Measurements from ENCODE around the gene GDPD1.
"Not testable (repeated sequence)": the region's sequence is repeated elsewhere in the genome, so short reads cannot be mapped to it uniquely, and the experiment has no call there.

GDPD1 gene

DNA sequence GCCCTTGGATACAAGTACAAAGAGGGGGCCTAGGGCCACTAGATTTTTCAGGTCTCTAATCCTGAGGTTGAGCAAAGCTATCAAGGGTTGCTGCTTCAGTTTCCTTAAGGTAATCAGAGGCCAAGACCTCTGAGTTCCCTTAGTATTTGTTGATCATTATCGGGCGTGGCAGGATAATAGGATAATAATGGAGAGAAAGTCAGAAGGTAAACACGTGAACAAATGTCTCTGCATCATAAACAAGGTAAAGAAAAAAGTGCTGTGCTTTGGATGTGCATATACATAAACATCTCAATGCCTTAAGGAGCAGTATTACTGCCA lies 69.6 kb downstream of the GDPD1 start:
- H3K36me3 ChIP-seq (ENCODE audit: control insufficient read depth, insufficient read depth, low read length), result no peaks in the 10 kb centered on the region
- H3K9ac ChIP-seq (ENCODE audit: low read length), result peak overlapping the region; percentile 32
- H3K27me3 ChIP-seq (ENCODE audit: control insufficient read depth, insufficient read depth, low read length), result peaks cover 63% of the 10 kb centered on the region
- no peaks in the 10 kb centered on the region for H3K9me3 ChIP-seq (ENCODE audit: control insufficient read depth, insufficient read depth, low read depth, low read length)
- no peak overlapping the region for H3K27ac ChIP-seq (ENCODE audit: low read depth, low read length)
- H3K4me1 ChIP-seq (ENCODE audit: control insufficient read depth, insufficient read depth, low read length), result peaks cover 12% of the 10 kb centered on the region
- H3K4me3 ChIP-seq (ENCODE audit: low read depth, low read length), result peak overlapping the region; percentile 13

- Histone ChIP-seq H3K9ac (ENCODE audit: low read length) (peak overlapping the region; percentile 32), H3K27me3 (ENCODE audit: control insufficient read depth, insufficient read depth, low read length) (peaks cover 62% of the 10 kb centered on the region), H3K4me3 (ENCODE audit: low read depth, low read length) (peak overlapping the region; percentile 13), H3K4me1 (ENCODE audit: control insufficient read depth, insufficient read depth, low read length) (peaks cover 12% of the 10 kb centered on the region)
- not testable (repeated sequence) for H3K9me3 ChIP-seq (ENCODE audit: control insufficient read depth, insufficient read depth, low read depth, low read length); H3K36me3 ChIP-seq (ENCODE audit: control insufficient read depth, insufficient read depth, low read length); H3K27ac ChIP-seq (ENCODE audit: low read depth, low read length)
Observed at GRCh38 chr17:59290302-59290998, 70.1 kb downstream of the GDPD1 start.

GRCh38 chr17:59292174-59292523 lies 71.8 kb downstream of the GDPD1 start:
- H3K27ac ChIP-seq (ENCODE audit: low read depth, low read length), result no peak overlapping the region
- H3K36me3 ChIP-seq (ENCODE audit: control insufficient read depth, insufficient read depth, low read length), result no peaks in the 10 kb centered on the region
- no peaks in the 10 kb centered on the region for H3K9me3 ChIP-seq (ENCODE audit: control insufficient read depth, insufficient read depth, low read depth, low read length)
- peaks cover 12% of the 10 kb centered on the region for H3K4me1 ChIP-seq (ENCODE audit: control insufficient read depth, insufficient read depth, low read length)
- H3K27me3 ChIP-seq (ENCODE audit: control insufficient read depth, insufficient read depth, low read length), result peaks cover 56% of the 10 kb centered on the region
- H3K9ac ChIP-seq (ENCODE audit: low read length), result no peak overlapping the region
- H3K4me3 ChIP-seq (ENCODE audit: low read depth, low read length), result no peak overlapping the region

DNA sequence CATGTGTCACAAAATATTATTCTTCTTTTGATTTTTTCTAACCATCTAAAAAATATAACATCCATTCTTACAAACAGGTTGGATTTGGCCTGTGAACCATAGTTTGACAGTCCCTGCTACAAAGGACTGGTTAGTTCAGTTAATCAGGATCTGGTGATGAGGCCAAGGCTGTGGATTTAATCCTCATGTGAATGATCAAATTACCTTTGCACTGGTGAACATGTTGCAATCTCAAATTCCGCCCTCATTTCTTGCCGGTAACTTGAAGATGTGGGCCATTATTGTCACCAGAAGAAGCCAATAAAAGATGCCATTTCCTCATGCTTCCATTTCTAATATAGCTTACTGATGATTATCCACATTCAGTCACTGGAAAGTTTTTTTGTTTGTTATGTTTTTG lies 75.9 kb downstream of the GDPD1 start:
- Histone ChIP-seq H3K4me3 (ENCODE audit: low read depth, low read length) (no peak overlapping the region), H3K27me3 (ENCODE audit: control insufficient read depth, insufficient read depth, low read length) (peaks cover 35% of the 10 kb centered on the region), H3K9ac (ENCODE audit: low read length) (no peak overlapping the region), H3K27ac (ENCODE audit: low read depth, low read length) (no peak overlapping the region), H3K36me3 (ENCODE audit: control insufficient read depth, insufficient read depth, low read length) (no peaks in the 10 kb centered on the region), H3K4me1 (ENCODE audit: control insufficient read depth, insufficient read depth, low read length) (no peaks in the 10 kb centered on the region), H3K9me3 (ENCODE audit: control insufficient read depth, insufficient read depth, low read depth, low read length) (no peaks in the 10 kb centered on the region)

DNA sequence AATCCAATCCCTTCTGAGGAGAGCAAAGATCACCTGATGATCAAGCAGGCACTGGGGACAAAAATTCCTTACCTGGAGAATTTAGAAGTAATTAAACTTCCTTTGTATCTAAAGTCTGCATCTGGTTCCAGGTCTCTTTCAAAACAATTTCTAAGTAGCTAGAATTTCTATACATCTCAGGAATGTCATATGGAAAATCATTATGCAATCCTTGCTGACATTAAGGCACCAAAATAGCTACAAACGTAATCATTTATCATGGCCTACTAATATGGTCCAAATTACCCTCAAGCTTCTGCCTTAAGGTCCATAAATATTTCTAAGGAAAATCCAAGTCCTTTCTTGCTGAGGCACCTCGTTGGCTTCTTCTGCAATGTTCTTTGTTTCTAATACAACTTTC lies 78.2 kb downstream of the GDPD1 start:
- H3K27me3 ChIP-seq (ENCODE audit: control insufficient read depth, insufficient read depth, low read length), result peaks cover 15% of the 10 kb centered on the region; the same call in 1 of the 2 replicates
- H3K27ac ChIP-seq (ENCODE audit: low read depth, low read length), result no peak overlapping the region
- H3K9ac ChIP-seq (ENCODE audit: low read length), result no peak overlapping the region
- H3K4me3 ChIP-seq (ENCODE audit: low read depth, low read length), result no peak overlapping the region
- no peaks in the 10 kb centered on the region for H3K36me3 ChIP-seq (ENCODE audit: control insufficient read depth, insufficient read depth, low read length)
- no peaks in the 10 kb centered on the region for H3K4me1 ChIP-seq (ENCODE audit: control insufficient read depth, insufficient read depth, low read length)
- H3K9me3 ChIP-seq (ENCODE audit: control insufficient read depth, insufficient read depth, low read depth, low read length), result no peaks in the 10 kb centered on the region

- no peak overlapping the region for H3K27ac ChIP-seq (ENCODE audit: low read depth, low read length)
- peaks cover 8% of the 10 kb centered on the region; the same call in 1 of the 2 replicates for H3K27me3 ChIP-seq (ENCODE audit: control insufficient read depth, insufficient read depth, low read length)
- H3K4me3 ChIP-seq (ENCODE audit: low read depth, low read length), result no peak overlapping the region
- no peaks in the 10 kb centered on the region for H3K9me3 ChIP-seq (ENCODE audit: control insufficient read depth, insufficient read depth, low read depth, low read length)
- H3K36me3 ChIP-seq (ENCODE audit: control insufficient read depth, insufficient read depth, low read length), result no peaks in the 10 kb centered on the region
- H3K9ac ChIP-seq (ENCODE audit: low read length), result no peak overlapping the region
- H3K4me1 ChIP-seq (ENCODE audit: control insufficient read depth, insufficient read depth, low read length), result no peaks in the 10 kb centered on the region
Observed at GRCh38 chr17:59299400-59300092, 79.2 kb downstream of the GDPD1 start.

GRCh38 chr17:59300941-59301340 lies 80.6 kb downstream of the GDPD1 start:
- H3K36me3 ChIP-seq (ENCODE audit: control insufficient read depth, insufficient read depth, low read length), result no peaks in the 10 kb centered on the region
- no peak overlapping the region for H3K27ac ChIP-seq (ENCODE audit: low read depth, low read length)
- no peaks in the 10 kb centered on the region for H3K4me1 ChIP-seq (ENCODE audit: control insufficient read depth, insufficient read depth, low read length)
- no peaks in the 10 kb centered on the region; the same call in 1 of the 2 replicates for H3K27me3 ChIP-seq (ENCODE audit: control insufficient read depth, insufficient read depth, low read length)
- H3K4me3 ChIP-seq (ENCODE audit: low read depth, low read length), result no peak overlapping the region
- no peak overlapping the region for H3K9ac ChIP-seq (ENCODE audit: low read length)
- H3K9me3 ChIP-seq (ENCODE audit: control insufficient read depth, insufficient read depth, low read depth, low read length), result no peaks in the 10 kb centered on the region

- no peaks in the 10 kb centered on the region for H3K36me3 ChIP-seq (ENCODE audit: control insufficient read depth, insufficient read depth, low read length)
- no peaks in the 10 kb centered on the region for H3K4me1 ChIP-seq (ENCODE audit: control insufficient read depth, insufficient read depth, low read length)
- H3K9ac ChIP-seq (ENCODE audit: low read length), result no peak overlapping the region
- H3K4me3 ChIP-seq (ENCODE audit: low read depth, low read length), result no peak overlapping the region
- no peaks in the 10 kb centered on the region for H3K27me3 ChIP-seq (ENCODE audit: control insufficient read depth, insufficient read depth, low read length)
- H3K27ac ChIP-seq (ENCODE audit: low read depth, low read length), result no peak overlapping the region
- no peaks in the 10 kb centered on the region for H3K9me3 ChIP-seq (ENCODE audit: control insufficient read depth, insufficient read depth, low read depth, low read length)
Observed at GRCh38 chr17:59304811-59305210, 84.5 kb downstream of the GDPD1 start.

- H3K4me1 ChIP-seq (ENCODE audit: control insufficient read depth, insufficient read depth, low read length), result no peaks in the 10 kb centered on the region
- no peaks in the 10 kb centered on the region for H3K27me3 ChIP-seq (ENCODE audit: control insufficient read depth, insufficient read depth, low read length)
- no peaks in the 10 kb centered on the region for H3K36me3 ChIP-seq (ENCODE audit: control insufficient read depth, insufficient read depth, low read length)
- H3K9ac ChIP-seq (ENCODE audit: low read length), result no peak overlapping the region
- no peak overlapping the region for H3K27ac ChIP-seq (ENCODE audit: low read depth, low read length)
- no peak overlapping the region for H3K4me3 ChIP-seq (ENCODE audit: low read depth, low read length)
- H3K9me3 ChIP-seq (ENCODE audit: control insufficient read depth, insufficient read depth, low read depth, low read length), result no peaks in the 10 kb centered on the region
Observed at GRCh38 chr17:59310263-59310920, 90.1 kb downstream of the GDPD1 start.

DNA sequence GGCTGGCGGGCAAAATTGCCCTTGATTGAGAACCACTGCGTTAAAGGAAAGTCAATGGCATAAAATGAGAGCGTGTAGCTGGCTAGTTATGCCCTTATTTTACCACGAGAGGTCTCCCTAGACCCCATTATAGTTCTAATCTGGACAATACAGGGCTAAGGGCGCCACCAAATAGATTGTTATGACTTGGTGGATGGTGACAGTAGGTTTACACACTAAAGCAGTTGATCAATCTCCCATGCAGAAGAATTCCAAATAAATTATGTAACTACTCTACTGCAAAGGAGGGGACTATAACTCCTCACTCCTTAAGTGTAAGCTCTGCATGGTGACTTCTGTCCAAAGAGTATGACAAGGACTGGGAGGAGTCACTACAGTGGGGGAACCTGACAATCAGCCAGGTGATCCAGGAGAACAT lies 90.7 kb downstream of the GDPD1 start:
- Histone ChIP-seq H3K4me1 (ENCODE audit: control insufficient read depth, insufficient read depth, low read length) (no peaks in the 10 kb centered on the region), H3K9me3 (ENCODE audit: control insufficient read depth, insufficient read depth, low read depth, low read length) (no peaks in the 10 kb centered on the region), H3K27me3 (ENCODE audit: control insufficient read depth, insufficient read depth, low read length) (no peaks in the 10 kb centered on the region), H3K27ac (ENCODE audit: low read depth, low read length) (no peak overlapping the region), H3K4me3 (ENCODE audit: low read depth, low read length) (no peak overlapping the region), H3K9ac (ENCODE audit: low read length) (no peak overlapping the region), H3K36me3 (ENCODE audit: control insufficient read depth, insufficient read depth, low read length) (no peaks in the 10 kb centered on the region)

DNA sequence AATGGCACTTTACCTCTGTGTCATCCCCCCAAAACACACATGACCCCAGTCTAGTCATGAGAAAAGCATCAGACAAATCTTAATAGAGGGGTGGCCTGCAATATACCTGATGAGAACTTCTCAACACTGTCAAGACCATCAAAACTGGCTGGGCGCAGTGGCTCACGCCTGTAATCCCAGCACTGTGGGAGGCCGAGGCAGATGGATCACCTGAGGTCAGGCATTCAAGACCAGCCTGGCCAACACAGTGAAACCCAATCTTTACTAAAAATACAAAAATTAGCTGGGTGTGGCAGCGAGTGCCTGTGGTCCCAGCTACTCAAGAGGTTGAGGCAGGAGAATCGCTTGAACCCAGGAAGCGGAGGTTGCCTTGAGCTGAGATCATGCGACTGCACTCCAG lies 91.2 kb downstream of the GDPD1 start:
- H3K4me3 ChIP-seq (ENCODE audit: low read depth, low read length); H3K9ac ChIP-seq (ENCODE audit: low read length); H3K27ac ChIP-seq (ENCODE audit: low read depth, low read length); H3K27me3 ChIP-seq (ENCODE audit: control insufficient read depth, insufficient read depth, low read length); H3K36me3 ChIP-seq (ENCODE audit: control insufficient read depth, insufficient read depth, low read length); H3K4me1 ChIP-seq (ENCODE audit: control insufficient read depth, insufficient read depth, low read length); H3K9me3 ChIP-seq (ENCODE audit: control insufficient read depth, insufficient read depth, low read depth, low read length): not testable (repeated sequence)
